CD4-positive, alpha-beta memory T cell (primary cell): ENCODE data around the gene AAR2. TPM values are rescaled to one million over a fixed set of nuclear protein-coding genes. Genes with fewer than 3 reads are reported as not detected.

Experiments used
- CTCF ChIA-PET: fragments of 350-600 bp; sonication (Branson Sonifier 250); formaldehyde crosslinking; loops from one replicate; lab custom pipeline; 2021; ENCODE audit warnings: inconsistent platforms; ENCODE audit not compliant: partially characterized antibody; lab: Charles Lee
- POLR2A ChIA-PET: fragments of 350-600 bp; sonication (Branson Sonifier 250); formaldehyde crosslinking; loops from one replicate; lab custom pipeline; 2021; ENCODE audit not compliant: partially characterized antibody; lab: Charles Lee
- DNase-seq, 5 donors: peaks; one replicate each; pipeline versions ENCODE4 v3.0.0 to v3.0.0-alpha.2; 2020 to 2022; ENCODE audit warnings: mixed read lengths in 1 of 5
- H3K27ac ChIP-seq: one replicate; pipeline ENCODE4 v1.7.0; 2013; ENCODE audit warnings: low read depth, low read length
- H3K27me3 ChIP-seq: 2 replicates; pipeline ENCODE4 v1.7.0; 2013; ENCODE audit warnings: mild to moderate bottlenecking, low read length, moderate library complexity; ENCODE audit not compliant: insufficient read depth
- H3K36me3 ChIP-seq: 2 replicates; pipeline ENCODE4 v1.7.0; 2013; ENCODE audit warnings: mild to moderate bottlenecking, low read length, moderate library complexity; ENCODE audit not compliant: insufficient read depth
- H3K4me1 ChIP-seq: 2 replicates; pipeline ENCODE4 v1.7.0; 2013; ENCODE audit warnings: mild to moderate bottlenecking, low read length, moderate library complexity; ENCODE audit not compliant: insufficient read depth
- H3K4me3 ChIP-seq, 2 donors: one replicate each; pipeline ENCODE4 v1.7.0; 2013; ENCODE audit warnings: low read length in 2 of 2, mild to moderate bottlenecking in 1 of 2
- H3K9me3 ChIP-seq, 2 donors: one replicate each; pipeline ENCODE4 v1.7.0; 2013; ENCODE audit warnings: low read length in 2 of 2, control low read depth in 1 of 2; ENCODE audit not compliant: control insufficient read depth in 1 of 2
- H3K27ac Mint-ChIP-seq, 7 donors: one replicate each; pipeline ENCODE4 v1.8.0; 2020 to 2021; ENCODE audit warnings: mixed read lengths in 7 of 7, mild to moderate bottlenecking in 6 of 7, inconsistent platforms in 3 of 7, moderate library complexity in 3 of 7
- H3K27me3 Mint-ChIP-seq, 2 donors: one replicate each; pipeline ENCODE4 v1.8.0; 2020 to 2021; ENCODE audit warnings: mixed read lengths in 2 of 2
- H3K36me3 Mint-ChIP-seq, 2 donors: one replicate each; pipeline ENCODE4 v1.8.0; 2020 to 2021; ENCODE audit warnings: mixed read lengths in 2 of 2, inconsistent platforms in 1 of 2, mild to moderate bottlenecking in 1 of 2
- H3K4me1 Mint-ChIP-seq, 4 donors: one replicate each; pipeline ENCODE4 v1.8.0; 2020 to 2021; ENCODE audit warnings: mixed read lengths in 4 of 4, mild to moderate bottlenecking in 1 of 4
- H3K4me3 Mint-ChIP-seq, 8 donors: one replicate each; pipeline ENCODE4 v1.8.0; 2020 to 2021; ENCODE audit warnings: mixed read lengths in 8 of 8, mild to moderate bottlenecking in 7 of 8, moderate library complexity in 6 of 8, inconsistent platforms in 3 of 8
- H3K9me3 Mint-ChIP-seq, 8 donors: one replicate each; pipeline ENCODE4 v1.8.0; 2020 to 2021; ENCODE audit warnings: mixed read lengths in 8 of 8, mild to moderate bottlenecking in 5 of 8, inconsistent platforms in 3 of 8, moderate library complexity in 1 of 8
- intact Hi-C: fragments of 100-400 bp; cut with micrococcal nuclease; formaldehyde crosslinking; loops from one replicate; pipeline ENCODE4 v1.15.1; 2023
- polyA plus RNA-seq, 2 donors: library from polyadenylated mRNA; unstranded; fragments of 300-500 nt; fragmentation: Illumina TruSeq; gene quantifications; one replicate each; pipeline ENCODE4 v1.2.3, GENCODE V29; 2021
- total RNA-seq, 2 experiments: library from RNA; stranded (reverse); gene quantifications; one replicate each; pipeline ENCODE4 v1.2.3, GENCODE V29; 2021

AAR2 gene
- total and polyA plus RNA-seq, 4 experiments from 2014 or later, result 21.7 to 54.3 (median 32.6) TPM

GRCh38 chr20:36208257-36208656 is 28.0 kb upstream of the AAR2 start:
- CTCF ChIA-PET, result interaction anchor here (1.3 kb wide), 1 partner anchor 231 kb away, joined by 4 read pairs; no protein-coding TSS in a partner anchor

GRCh38 chr20:36210436-36211021 is 25.7 kb upstream of the AAR2 start:
- no peak for DNase-seq
- Mint-ChIP-seq H3K4me3 (no peak overlapping the region), H3K9me3 (no peaks in the 10 kb centered on the region), H3K4me1 (no peaks in the 10 kb centered on the region), H3K27me3 (peaks cover 4 to 6% of the 10 kb centered on the region in 2 donors), H3K36me3 (no peaks in the 10 kb centered on the region), H3K27ac (no peak overlapping the region)
- Histone ChIP-seq H3K4me3 (no peak overlapping the region), H3K27ac (no peak overlapping the region), H3K9me3 (no peaks in the 10 kb centered on the region), H3K36me3 (no peaks in the 10 kb centered on the region), H3K4me1 (no peaks in the 10 kb centered on the region), H3K27me3 (no peaks in the 10 kb centered on the region)
- intact Hi-C loops, result no loop called here
- ChIA-PET CTCF (interaction anchor here (1.4 to 4.7 kb wide), 3 partner anchors 8 to 229 kb away, joined by 4 to 41 read pairs (median 20); no protein-coding TSS in a partner anchor), POLR2A (no interaction called here)

More at GRCh38 chr20:36208257-36208656, 28.0 kb upstream of the AAR2 start:
- Histone ChIP-seq H3K9me3 (no peaks in the 10 kb centered on the region), H3K4me1 (no peaks in the 10 kb centered on the region), H3K27me3 (no peaks in the 10 kb centered on the region), H3K4me3 (no peak overlapping the region), H3K27ac (no peak overlapping the region), H3K36me3 (no peaks in the 10 kb centered on the region)
- Mint-ChIP-seq H3K4me3 (no peak overlapping the region), H3K27me3 (peaks cover 4 to 6% of the 10 kb centered on the region in 2 donors), H3K36me3 (no peaks in the 10 kb centered on the region), H3K27ac (no peak overlapping the region), H3K9me3 (no peaks in the 10 kb centered on the region), H3K4me1 (peaks cover 0 to 1% (median under 1%) of the 10 kb centered on the region in 4 donors)
- POLR2A ChIA-PET, result no interaction called here
- DNase-seq, result no peak
- intact Hi-C loops, result no loop called here

- intact Hi-C loops, result no loop called here
- no peaks in the 10 kb centered on the region for H3K9me3 Mint-ChIP-seq
- H3K36me3 Mint-ChIP-seq, result no peaks in the 10 kb centered on the region
- H3K27me3 Mint-ChIP-seq, result peaks cover 0 to 10% of the 10 kb centered on the region in 2 donors
- CTCF ChIA-PET, result interaction anchor here (1.7 to 4.7 kb wide), 3 partner anchors 10 to 226 kb away, joined by 7 to 41 read pairs (median 10); no protein-coding TSS in a partner anchor
- Histone ChIP-seq H3K4me3 (no peak overlapping the region), H3K4me1 (no peaks in the 10 kb centered on the region), H3K27me3 (no peaks in the 10 kb centered on the region), H3K27ac (no peak overlapping the region), H3K36me3 (no peaks in the 10 kb centered on the region), H3K9me3 (no peaks in the 10 kb centered on the region)
- POLR2A ChIA-PET, result no interaction called here
- H3K4me1 Mint-ChIP-seq, result no peaks in the 10 kb centered on the region
- H3K4me3 Mint-ChIP-seq, result no peak overlapping the region
- no peak for DNase-seq
- no peak overlapping the region for H3K27ac Mint-ChIP-seq
Measured at GRCh38 chr20:36213362-36213761, 22.9 kb upstream of the AAR2 start.

GRCh38 chr20:36214684-36215256 is 21.5 kb upstream of the AAR2 start:
- ChIA-PET CTCF (interaction anchor here (1.7 to 4.7 kb wide), 4 partner anchors 12 to 225 kb away, joined by 7 to 41 read pairs (median 10); no protein-coding TSS in a partner anchor), POLR2A (no interaction called here)
- H3K4me1 ChIP-seq, result no peaks in the 10 kb centered on the region
- DNase-seq, result peak in 1 of 5 donors; percentile 10
- Mint-ChIP-seq H3K4me1 (no peaks in the 10 kb centered on the region), H3K27me3 (peaks cover 0 to 11% of the 10 kb centered on the region in 2 donors), H3K9me3 (no peaks in the 10 kb centered on the region), H3K4me3 (no peak overlapping the region), H3K27ac (no peak overlapping the region), H3K36me3 (no peaks in the 10 kb centered on the region)
- intact Hi-C loops, result loop anchor here (1.0 kb wide), 1 partner anchor 225 kb away; no protein-coding TSS in a partner anchor
- no peaks in the 10 kb centered on the region for H3K36me3 ChIP-seq
- no peak overlapping the region for H3K4me3 ChIP-seq
- no peaks in the 10 kb centered on the region for H3K9me3 ChIP-seq
- no peak overlapping the region for H3K27ac ChIP-seq
- H3K27me3 ChIP-seq, result no peaks in the 10 kb centered on the region

GRCh38 chr20:36215778-36216177 is 20.5 kb upstream of the AAR2 start:
- ChIA-PET POLR2A (no interaction called here), CTCF (interaction anchor here (1.4 to 2.1 kb wide), 3 partner anchors 13 to 224 kb away, joined by 4 to 9 read pairs (median 5); no protein-coding TSS in a partner anchor)
- H3K4me1 ChIP-seq, result no peaks in the 10 kb centered on the region
- DNase-seq, result no peak
- Mint-ChIP-seq H3K4me3 (no peak overlapping the region), H3K9me3 (no peaks in the 10 kb centered on the region), H3K36me3 (no peaks in the 10 kb centered on the region), H3K27me3 (peaks cover 0 to 6% of the 10 kb centered on the region in 2 donors), H3K4me1 (no peaks in the 10 kb centered on the region), H3K27ac (peak overlapping the region in 1 of 7 donors; percentile 27)
- no peak overlapping the region for H3K4me3 ChIP-seq
- no peak overlapping the region for H3K27ac ChIP-seq
- intact Hi-C loops, result no loop called here
- no peaks in the 10 kb centered on the region for H3K36me3 ChIP-seq
- H3K9me3 ChIP-seq, result no peaks in the 10 kb centered on the region
- H3K27me3 ChIP-seq, result no peaks in the 10 kb centered on the region

- no peak overlapping the region for H3K4me3 Mint-ChIP-seq
- no peaks in the 10 kb centered on the region for H3K4me1 Mint-ChIP-seq
- no peaks in the 10 kb centered on the region for H3K27me3 ChIP-seq
- H3K4me3 ChIP-seq, result no peak overlapping the region
- no peaks in the 10 kb centered on the region for H3K36me3 Mint-ChIP-seq
- intact Hi-C loops, result no loop called here
- H3K9me3 ChIP-seq, result no peaks in the 10 kb centered on the region
- peaks cover 0 to 6% of the 10 kb centered on the region in 2 donors for H3K27me3 Mint-ChIP-seq
- DNase-seq, result no peak
- H3K9me3 Mint-ChIP-seq, result no peaks in the 10 kb centered on the region
- POLR2A ChIA-PET, result no interaction called here
- CTCF ChIA-PET, result interaction anchor here (1.2 to 2.1 kb wide), 4 partner anchors 14 to 223 kb away, joined by 3 to 9 read pairs (median 4); no protein-coding TSS in a partner anchor
- no peak overlapping the region for H3K27ac Mint-ChIP-seq
- H3K27ac ChIP-seq, result no peak overlapping the region
- H3K4me1 ChIP-seq, result no peaks in the 10 kb centered on the region
- no peaks in the 10 kb centered on the region for H3K36me3 ChIP-seq
Measured at GRCh38 chr20:36216314-36217025, 19.8 kb upstream of the AAR2 start.

- peaks cover 0 to 6% of the 10 kb centered on the region in 2 donors for H3K27me3 Mint-ChIP-seq
- Histone ChIP-seq H3K27me3 (no peaks in the 10 kb centered on the region), H3K9me3 (no peaks in the 10 kb centered on the region), H3K4me3 (no peak overlapping the region), H3K4me1 (no peaks in the 10 kb centered on the region), H3K36me3 (no peaks in the 10 kb centered on the region), H3K27ac (no peak overlapping the region)
- ChIA-PET POLR2A (no interaction called here), CTCF (interaction anchor here (1.1 to 1.8 kb wide), 4 partner anchors 14 to 223 kb away, joined by 3 to 5 read pairs (median 4); no protein-coding TSS in a partner anchor)
- no peak overlapping the region for H3K27ac Mint-ChIP-seq
- intact Hi-C loops, result no loop called here
- no peak overlapping the region for H3K4me3 Mint-ChIP-seq
- no peaks in the 10 kb centered on the region for H3K4me1 Mint-ChIP-seq
- DNase-seq, result no peak
- H3K36me3 Mint-ChIP-seq, result no peaks in the 10 kb centered on the region
- no peaks in the 10 kb centered on the region for H3K9me3 Mint-ChIP-seq
Measured at GRCh38 chr20:36217226-36217625, 19.1 kb upstream of the AAR2 start.
